PC-9 (cell line): Measurements from ENCODE around the gene FUT3. TPM values are rescaled to one million over a fixed set of nuclear protein-coding genes. Genes with fewer than 3 reads are reported as not detected.
"Not testable (repeated sequence)": the region's sequence is repeated elsewhere in the genome, so short reads cannot be mapped to it uniquely, and the experiment has no call there.

Experiments used
- BruUV-seq: library from RNA; stranded (reverse); fragments of 400-500 nt; replicated peaks from 2 replicates; lab custom pipeline; 2021; lab: Mats Ljungman, UMichigan
- CTCF ChIA-PET: fragments of 300-600 bp; sonication (Branson Sonifier 250); formaldehyde crosslinking; loops from one replicate; lab custom pipeline; 2022; ENCODE audit warnings: antibody characterized with exemption; lab: Charles Lee
- POLR2A ChIA-PET: fragments of 300-600 bp; sonication (Branson Sonifier 250); formaldehyde crosslinking; loops from one replicate; lab custom pipeline; 2022; ENCODE audit warnings: antibody characterized with exemption; ENCODE audit not compliant: unreplicated experiment; lab: Charles Lee
- DNase-seq, 2 experiments: peaks; one replicate each; pipeline versions ENCODE4 v3.0.0 to v3.0.0-alpha.2; 2015 to 2022; ENCODE audit warnings: mixed read lengths in 1 of 2
- H2AFZ ChIP-seq: fragments of 200-600 bp; sonication (generic); 2 replicates; pipeline ENCODE4 v1.8.1; 2017; ENCODE audit warnings: antibody characterized with exemption
- H3F3A ChIP-seq: fragments of 200-600 bp; sonication (generic); 2 replicates; pipeline ENCODE4 v1.8.1; 2017; ENCODE audit warnings: antibody characterized with exemption, mild to moderate bottlenecking, low read depth; ENCODE audit not compliant: insufficient read depth
- H3K27ac ChIP-seq: fragments of 200-600 bp; sonication (generic); 2 replicates; pipeline ENCODE4 v1.6.1; 2016; ENCODE audit warnings: mixed run types
- H3K27me3 ChIP-seq: fragments of 200-600 bp; sonication (generic); 2 replicates; pipeline ENCODE4 v1.6.1; 2016; ENCODE audit warnings: low read depth, mixed run types; ENCODE audit not compliant: insufficient read depth
- H3K36me3 ChIP-seq: fragments of 200-600 bp; sonication (generic); 2 replicates; pipeline ENCODE4 v1.6.1; 2016; ENCODE audit warnings: low read depth, mixed run types
- H3K4me1 ChIP-seq: fragments of 200-600 bp; sonication (generic); replicated peaks from 2 replicates; pipeline ENCODE4 v1.6.1; 2016; ENCODE audit warnings: mixed run types; ENCODE audit not compliant: insufficient read depth
- H3K4me2 ChIP-seq: fragments of 200-600 bp; sonication (generic); 2 replicates; pipeline ENCODE4 v1.6.1; 2017; ENCODE audit warnings: mixed run types
- H3K4me3 ChIP-seq: fragments of 200-600 bp; sonication (generic); 2 replicates; pipeline ENCODE4 v1.6.1; 2016; ENCODE audit warnings: mixed run types
- H3K79me2 ChIP-seq: fragments of 200-600 bp; sonication (generic); 2 replicates; pipeline ENCODE4 v1.6.1; 2017; ENCODE audit warnings: low read depth, mixed run types
- H3K9me2 ChIP-seq: fragments of 200-600 bp; sonication (generic); 2 replicates; pipeline ENCODE4 v1.8.1; 2017; ENCODE audit warnings: mild to moderate bottlenecking; ENCODE audit not compliant: insufficient read depth
- H3K9me3 ChIP-seq: fragments of 200-600 bp; sonication (generic); 2 replicates; pipeline ENCODE4 v1.8.1; 2016; ENCODE audit warnings: low read depth; ENCODE audit not compliant: insufficient read depth
- H4K20me1 ChIP-seq: fragments of 200-600 bp; sonication (generic); 2 replicates; pipeline ENCODE4 v1.8.1; 2017; ENCODE audit not compliant: insufficient read depth
- EZH2 ChIP-seq: fragments of 200-600 bp; sonication (generic); IDR thresholded peaks from 2 replicates; pipeline ENCODE4 v1.8.0; 2017; ENCODE audit warnings: antibody characterized with exemption, low read depth
- intact Hi-C: fragments of 100-400 bp; cut with micrococcal nuclease; formaldehyde crosslinking; loops from one replicate; pipeline ENCODE4 v1.10.0; 2022; ENCODE audit not compliant: unreplicated experiment
- total RNA-seq: library from RNA; stranded (reverse); gene quantifications from 2 replicates; pipeline ENCODE4 v1.2.3, GENCODE V29; 2021
- TF ChIP-seq, protein P1 (sequence below): fragments of 200-600 bp; sonication (generic); conservative IDR thresholded peaks from 2 replicates; pipeline ENCODE4 v1.6.1; 2017; ENCODE audit warnings: mixed run types, antibody characterized with exemption, mild to moderate bottlenecking, moderate library complexity

The FUT3 gene
- total RNA-seq, 1 experiment from 2014 or later, result 28.5 TPM

DNA sequence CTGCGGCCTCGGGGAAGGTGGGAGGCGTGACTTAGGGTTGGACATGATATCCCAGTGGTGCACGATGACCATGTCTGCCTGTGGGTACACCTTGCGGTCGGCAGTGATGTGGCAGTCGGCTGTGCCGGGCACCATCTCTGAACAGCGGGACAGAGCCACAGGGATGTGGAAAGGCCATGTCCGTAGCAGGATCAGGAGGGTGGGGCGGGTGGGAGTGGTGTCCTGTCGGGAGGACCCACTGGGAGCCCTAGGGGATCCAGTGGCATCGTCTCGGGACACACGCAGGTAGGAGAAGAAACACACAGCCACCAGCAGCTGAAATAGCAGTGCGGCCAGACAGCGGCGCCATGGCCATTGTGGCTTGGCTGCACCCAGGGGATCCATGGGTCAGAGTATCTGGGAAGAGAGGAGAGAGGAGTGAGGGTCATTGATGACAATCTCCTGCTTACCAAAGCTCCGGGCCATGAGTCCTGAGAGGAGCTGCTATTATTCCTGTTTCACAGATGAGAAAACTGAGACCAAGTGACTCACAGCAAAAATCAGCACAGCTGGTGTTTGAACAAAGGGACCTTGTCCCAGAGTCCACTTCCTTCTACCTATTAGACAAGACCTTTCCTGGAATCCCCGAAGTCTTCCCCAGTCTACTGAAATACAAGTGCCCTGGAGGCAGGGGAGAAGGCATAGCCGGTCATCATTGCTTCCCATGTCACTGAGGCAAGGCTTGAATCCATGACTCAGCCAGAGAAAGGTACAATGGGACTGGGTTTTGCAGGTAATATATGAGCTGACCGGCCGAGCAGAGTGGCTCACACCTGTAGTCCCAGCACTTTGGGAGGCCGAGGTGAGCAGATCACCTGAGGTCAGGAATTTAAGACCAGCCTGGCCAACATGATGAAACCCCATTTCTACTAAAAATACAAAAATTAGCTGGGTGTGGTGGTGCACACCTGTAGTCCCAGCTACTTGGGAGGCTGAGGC is 6.5 kb downstream of the FUT3 start:
- DNase-seq, result no peak
- no peaks in the 10 kb centered on the region for H4K20me1 ChIP-seq
- H2AFZ ChIP-seq, result no peak overlapping the region
- no peaks in the 10 kb centered on the region for H3K9me2 ChIP-seq
- H3K4me2 ChIP-seq, result no peak overlapping the region
- H3K27ac ChIP-seq, result no peak overlapping the region
- no peak for TF ChIP-seq EZH2
- TF ChIP-seq, protein P1, sequence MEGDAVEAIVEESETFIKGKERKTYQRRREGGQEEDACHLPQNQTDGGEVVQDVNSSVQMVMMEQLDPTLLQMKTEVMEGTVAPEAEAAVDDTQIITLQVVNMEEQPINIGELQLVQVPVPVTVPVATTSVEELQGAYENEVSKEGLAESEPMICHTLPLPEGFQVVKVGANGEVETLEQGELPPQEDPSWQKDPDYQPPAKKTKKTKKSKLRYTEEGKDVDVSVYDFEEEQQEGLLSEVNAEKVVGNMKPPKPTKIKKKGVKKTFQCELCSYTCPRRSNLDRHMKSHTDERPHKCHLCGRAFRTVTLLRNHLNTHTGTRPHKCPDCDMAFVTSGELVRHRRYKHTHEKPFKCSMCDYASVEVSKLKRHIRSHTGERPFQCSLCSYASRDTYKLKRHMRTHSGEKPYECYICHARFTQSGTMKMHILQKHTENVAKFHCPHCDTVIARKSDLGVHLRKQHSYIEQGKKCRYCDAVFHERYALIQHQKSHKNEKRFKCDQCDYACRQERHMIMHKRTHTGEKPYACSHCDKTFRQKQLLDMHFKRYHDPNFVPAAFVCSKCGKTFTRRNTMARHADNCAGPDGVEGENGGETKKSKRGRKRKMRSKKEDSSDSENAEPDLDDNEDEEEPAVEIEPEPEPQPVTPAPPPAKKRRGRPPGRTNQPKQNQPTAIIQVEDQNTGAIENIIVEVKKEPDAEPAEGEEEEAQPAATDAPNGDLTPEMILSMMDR, result no peak
- H3K27me3 ChIP-seq, result no peaks in the 10 kb centered on the region
- peaks cover 17% of the 10 kb centered on the region for H3K79me2 ChIP-seq
- BruUV-seq, result no TSS peak
- H3K4me3 ChIP-seq, result no peak overlapping the region
- H3K36me3 ChIP-seq, result no peaks in the 10 kb centered on the region
- peaks cover 8% of the 10 kb centered on the region for H3K4me1 ChIP-seq
- H3F3A ChIP-seq, result peaks cover 3% of the 10 kb centered on the region; the same call in 1 of the 2 replicates
- ChIA-PET CTCF (no interaction called here), POLR2A (no interaction called here)
- H3K9me3 ChIP-seq, result no peaks in the 10 kb centered on the region
- intact Hi-C loops, result no loop called here

DNA sequence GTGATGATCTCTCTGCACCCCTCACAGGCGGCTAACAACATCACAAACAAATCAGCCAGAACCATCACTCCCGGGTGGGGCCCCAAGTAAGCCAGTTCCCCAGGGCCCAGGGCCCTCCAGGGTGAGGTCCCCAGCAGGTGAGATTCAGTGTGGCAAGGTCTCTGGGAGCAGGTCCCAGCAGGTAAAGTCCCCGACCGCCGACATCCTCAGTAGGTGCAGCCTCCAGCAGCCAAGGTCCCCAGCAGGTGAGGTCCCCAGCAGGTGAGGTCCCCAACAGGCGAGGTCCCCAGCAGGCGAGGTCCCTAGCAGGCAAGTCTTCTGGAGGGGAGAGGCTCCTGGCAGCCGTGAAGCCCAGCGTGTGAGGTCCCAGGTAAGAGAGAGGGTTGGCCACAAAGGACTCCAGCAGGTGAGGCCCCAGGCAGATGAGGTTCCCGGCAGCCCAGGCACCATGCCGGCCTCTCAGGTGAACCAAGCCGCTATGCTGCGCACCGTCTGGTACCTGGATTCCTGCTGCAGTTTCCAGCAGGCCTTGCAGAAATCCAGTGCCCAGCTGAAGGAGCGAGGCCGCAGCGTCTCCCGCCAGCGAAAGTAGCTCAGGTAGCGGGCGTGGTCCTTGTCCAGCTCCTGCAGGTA is 7.8 kb downstream of the FUT3 start:
- H3K4me2 ChIP-seq, result no peak overlapping the region
- TF ChIP-seq, protein P1, result no peak
- TF ChIP-seq EZH2, result no peak
- intact Hi-C loops, result no loop called here
- H3K4me1 ChIP-seq, result no peaks in the 10 kb centered on the region
- H3K4me3 ChIP-seq, result no peak overlapping the region
- DNase-seq, result no peak
- ChIA-PET CTCF (no interaction called here), POLR2A (no interaction called here)
- H3K9me3 ChIP-seq, result no peaks in the 10 kb centered on the region
- H3F3A ChIP-seq, result peaks cover 3% of the 10 kb centered on the region; the same call in 1 of the 2 replicates
- no peaks in the 10 kb centered on the region for H3K9me2 ChIP-seq
- no TSS peak for BruUV-seq
- H3K79me2 ChIP-seq, result peaks cover 4% of the 10 kb centered on the region
- no peak overlapping the region for H2AFZ ChIP-seq
- no peaks in the 10 kb centered on the region for H3K36me3 ChIP-seq
- H3K27me3 ChIP-seq, result no peaks in the 10 kb centered on the region
- H4K20me1 ChIP-seq, result no peaks in the 10 kb centered on the region
- H3K27ac ChIP-seq, result no peak overlapping the region

DNA sequence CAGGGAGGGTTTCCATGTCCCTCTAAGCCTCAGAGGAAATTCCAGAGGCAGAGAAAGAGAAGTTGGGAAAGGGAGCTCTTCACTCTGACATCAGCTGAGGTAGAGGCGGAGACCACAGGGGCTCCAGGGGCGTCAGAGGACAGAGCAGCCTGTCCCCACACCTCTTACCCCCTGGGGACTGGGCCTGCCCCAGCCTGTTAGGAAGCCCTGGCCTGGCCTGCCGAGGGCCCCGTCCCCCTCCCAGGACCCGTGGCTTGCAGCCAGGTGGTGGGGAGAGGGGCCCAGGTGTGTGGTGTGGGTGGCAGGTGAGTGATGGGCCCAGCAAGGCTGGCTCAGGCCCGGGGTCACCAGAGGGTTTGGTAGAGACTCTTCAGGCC is 9.5 kb downstream of the FUT3 start:
- H3K4me3 ChIP-seq, H2AFZ ChIP-seq, H3K27ac ChIP-seq, CTCF ChIA-PET, H3K27me3 ChIP-seq, H3K9me2 ChIP-seq, H4K20me1 ChIP-seq, intact Hi-C loops, H3K9me3 ChIP-seq, DNase-seq, BruUV-seq, H3K36me3 ChIP-seq, POLR2A ChIA-PET, H3K4me2 ChIP-seq, H3K79me2 ChIP-seq, H3K4me1 ChIP-seq, H3F3A ChIP-seq: not testable (repeated sequence)
